Muscle of back (tissue), 11 donors: Measurements from ENCODE around the gene RACGAP1. TPM values are rescaled to one million over a fixed set of nuclear protein-coding genes. Genes with fewer than 3 reads are reported as not detected.
"Not testable (repeated sequence)": the region's sequence is repeated elsewhere in the genome, so short reads cannot be mapped to it uniquely, and the experiment has no call there.

Source experiments
- DNase-seq, 3 donors: peaks; one replicate each; pipeline versions ENCODE4 v3.0.0 to v3.0.0-alpha.2; 2013
- polyA plus RNA-seq, 10 donors: library from polyadenylated mRNA; unstranded; fragments of 120-200 nt; gene quantifications; one replicate each; pipeline ENCODE4 v1.2.1, GENCODE V29; 2013; ENCODE audit not compliant: insufficient read length in 10 of 10

RACGAP1 gene
- polyA plus RNA-seq, 10 donors, result 19.3 to 41.4 (median 28.6) TPM

DNA sequence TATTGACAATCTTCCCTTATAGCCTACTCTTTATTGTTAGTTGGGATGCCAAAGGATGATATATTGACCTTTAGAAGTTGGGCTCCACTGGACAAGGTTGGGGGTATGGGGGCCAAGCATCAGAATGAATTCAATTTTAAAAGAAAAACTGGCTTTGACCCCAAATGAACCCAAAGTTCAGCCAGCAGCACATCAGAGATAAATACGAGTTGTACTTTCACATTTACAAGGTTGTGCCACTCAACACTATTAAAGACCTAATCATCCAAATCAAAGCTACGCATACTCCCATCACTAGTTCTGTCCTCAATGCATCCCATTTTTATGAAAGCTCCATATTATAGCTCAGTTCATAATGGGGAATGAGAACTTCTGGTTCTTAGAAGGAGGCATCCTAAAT lies 35.9 kb downstream of the RACGAP1 start:
- not testable (repeated sequence) for DNase-seq

- DNase-seq, result no peak
These were observed 37.5 kb downstream of the RACGAP1 start for GRCh38 chr12:49987625-49988303.

GRCh38 chr12:49986476-49986875 lies 38.8 kb downstream of the RACGAP1 start:
- DNase-seq, result not testable (repeated sequence)

DNA sequence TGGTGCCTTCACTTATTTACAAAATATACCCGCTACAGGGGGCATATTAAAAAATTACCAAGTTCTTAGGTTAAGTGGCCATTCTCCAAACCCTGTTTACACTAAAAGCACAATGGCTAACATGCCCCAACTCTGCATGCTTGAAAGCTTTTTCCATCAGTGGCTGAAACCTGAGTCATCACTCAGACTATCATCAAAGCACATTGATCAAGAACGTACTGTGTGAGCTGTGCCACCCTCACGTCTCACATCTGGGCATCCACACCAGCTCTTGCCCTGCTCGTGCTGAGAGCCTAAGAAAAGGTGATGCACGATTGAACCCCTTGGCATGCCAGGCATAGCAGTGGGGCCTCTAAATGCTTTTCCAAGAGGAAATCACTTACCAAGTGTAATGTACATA lies 39.3 kb downstream of the RACGAP1 start:
- DNase-seq, result no peak

DNA sequence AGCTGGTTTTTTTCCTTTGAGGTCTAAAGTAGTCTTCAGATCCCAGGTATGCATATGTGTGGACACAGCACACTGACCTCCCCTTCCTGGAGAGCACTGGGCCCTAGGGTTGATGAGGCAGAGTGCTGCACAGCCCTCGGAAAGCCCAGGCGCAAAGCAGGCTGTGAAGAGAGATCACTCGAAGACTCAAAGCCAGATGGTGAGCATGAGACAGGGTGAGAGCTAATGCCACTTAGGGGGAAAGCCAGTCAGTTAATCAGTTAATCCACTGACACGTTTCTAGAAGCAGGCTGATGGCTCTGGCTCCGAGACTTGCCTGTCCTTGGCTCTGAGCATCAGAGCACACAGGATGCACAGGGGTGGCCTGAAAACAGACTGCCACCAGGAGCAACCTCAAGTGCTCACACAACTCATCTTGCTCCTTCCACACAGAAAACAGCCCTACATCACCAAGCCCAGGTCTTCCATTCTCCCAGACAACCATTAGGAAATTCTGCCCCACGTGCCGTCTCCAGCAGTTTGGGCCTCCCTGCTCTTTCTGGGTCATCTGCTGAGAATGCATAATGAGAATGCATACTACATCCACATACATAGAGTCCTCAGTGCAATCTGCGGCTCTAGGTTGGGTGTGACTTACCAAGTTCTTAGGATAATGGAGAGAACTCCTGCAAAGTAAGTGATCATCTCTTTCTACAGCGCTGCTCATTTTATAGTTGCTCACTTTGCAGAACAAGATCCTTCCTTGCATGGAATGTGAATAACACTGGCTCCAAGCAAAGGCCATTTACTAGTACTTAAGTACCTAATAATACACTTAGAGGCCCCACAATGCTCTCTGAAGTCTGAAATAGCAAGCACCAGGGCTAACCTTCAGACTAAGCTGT lies 40.6 kb downstream of the RACGAP1 start:
- no peak for DNase-seq

GRCh38 chr12:49983892-49984291 lies 41.4 kb downstream of the RACGAP1 start:
- peak; percentile 72 to 89 (median 79) for DNase-seq

- no peak for DNase-seq
These were observed 42.8 kb downstream of the RACGAP1 start for GRCh38 chr12:49982246-49983087.

DNA sequence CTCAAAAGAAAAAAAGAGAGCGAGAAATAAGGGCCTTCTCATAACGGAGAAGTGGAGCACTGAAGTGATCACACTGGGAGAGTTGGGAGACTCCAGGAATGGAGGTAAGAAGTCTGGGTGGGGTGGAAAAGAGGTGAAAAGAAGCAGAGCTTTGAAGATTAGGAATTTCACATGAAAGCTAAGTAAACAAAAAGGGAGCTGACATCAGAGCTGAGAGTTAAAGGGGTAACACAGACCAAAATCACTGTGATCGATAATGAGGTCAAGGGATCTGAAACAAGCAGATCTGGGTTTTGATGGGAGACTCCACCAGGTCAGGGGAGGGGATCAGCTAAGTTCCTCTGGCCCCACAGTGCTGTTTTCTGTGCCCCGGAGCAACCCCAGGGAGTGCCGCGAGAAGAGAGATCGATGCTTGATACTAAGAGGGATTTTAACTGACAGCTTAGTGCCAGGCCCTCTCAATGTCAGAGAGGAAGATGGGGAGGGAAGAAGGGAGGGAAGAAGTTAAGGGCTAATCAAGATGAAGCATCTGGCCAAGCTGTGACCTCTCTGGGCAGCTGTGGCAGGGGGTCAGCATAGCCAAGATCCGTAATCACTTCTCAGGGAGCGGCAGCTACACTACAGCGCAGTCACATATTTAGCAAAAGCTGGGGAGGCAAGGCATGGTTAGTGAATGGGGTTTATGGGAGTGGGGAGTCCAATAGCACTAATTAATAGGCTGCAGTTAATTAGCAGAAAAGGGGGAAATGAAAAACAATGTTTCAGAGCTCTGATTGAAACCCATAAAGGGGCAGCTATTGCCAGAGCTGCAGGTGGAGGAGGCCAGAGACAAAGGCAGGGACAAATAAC lies 44.6 kb downstream of the RACGAP1 start:
- DNase-seq, result no peak

DNA sequence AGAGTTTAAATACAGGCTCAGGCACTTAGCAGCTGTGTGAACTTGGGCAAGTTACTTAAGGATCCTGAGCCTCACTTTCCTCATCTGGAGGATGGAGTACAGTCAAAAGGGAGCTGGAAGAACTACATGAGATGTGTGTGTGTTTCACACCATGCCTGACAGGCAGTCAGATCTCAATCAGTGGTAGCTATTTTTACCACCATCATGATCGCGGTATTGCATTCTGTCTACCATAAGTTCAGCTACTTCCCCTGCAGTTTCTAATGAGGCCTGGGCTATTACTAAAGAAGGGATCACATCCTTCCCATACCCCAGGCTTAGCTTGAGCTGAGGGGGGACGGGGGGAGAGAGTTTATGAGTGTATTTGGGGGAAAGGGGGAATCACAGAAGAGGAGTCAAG lies 45.5 kb downstream of the RACGAP1 start:
- DNase-seq, result no peak

DNA sequence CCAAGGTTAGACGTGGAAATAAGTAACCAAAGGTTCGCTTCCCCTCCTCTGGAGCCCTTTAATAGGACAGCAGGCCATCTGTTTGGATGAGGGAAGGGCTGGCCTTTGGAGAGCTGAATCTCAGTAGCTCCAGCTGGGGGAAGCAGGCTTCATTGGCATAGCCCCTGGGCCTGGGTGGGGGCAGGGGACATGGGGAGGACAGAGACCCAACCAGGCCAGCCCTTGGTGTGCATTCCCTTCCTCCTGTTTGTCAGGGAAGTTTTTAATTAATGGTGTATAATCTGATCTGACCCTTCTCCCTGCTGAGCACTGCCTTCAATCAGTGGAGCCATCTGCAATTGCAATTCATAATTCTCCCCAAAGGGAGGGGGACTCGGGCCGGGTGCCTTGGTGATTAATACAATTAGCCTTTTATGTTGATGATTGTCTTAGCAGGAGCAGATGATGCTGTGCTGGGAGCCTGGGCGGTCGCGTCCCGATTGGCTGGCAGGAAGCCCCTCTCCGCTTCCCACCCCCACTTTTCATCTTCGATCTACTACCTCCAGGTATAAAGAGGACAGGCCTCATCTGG lies 46.2 kb downstream of the RACGAP1 start:
- no peak for DNase-seq

- no peak for DNase-seq
These were observed 47.2 kb downstream of the RACGAP1 start for GRCh38 chr12:49978125-49978524.

DNA sequence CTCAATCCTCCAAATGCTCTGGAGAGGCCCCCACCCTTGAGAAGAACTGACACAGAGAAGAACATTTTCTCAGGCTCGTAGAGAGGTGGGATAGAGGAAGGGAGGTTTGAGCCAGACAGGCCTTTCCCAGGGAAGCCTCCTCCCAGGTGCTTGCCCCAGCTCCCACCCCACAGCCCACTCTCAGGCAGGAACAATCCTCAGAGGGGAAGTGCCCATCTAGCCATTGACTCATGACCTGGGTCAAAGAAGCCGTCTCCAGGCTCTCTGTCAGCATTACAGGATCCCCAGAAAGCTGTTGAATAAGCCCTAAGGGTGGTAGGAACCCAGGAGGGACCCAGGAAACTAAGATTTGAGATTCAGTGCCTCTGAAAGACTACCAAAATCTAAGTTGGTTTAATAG lies 48.7 kb downstream of the RACGAP1 start:
- no peak for DNase-seq

- no peak for DNase-seq
These were observed 50.0 kb downstream of the RACGAP1 start for GRCh38 chr12:49975318-49975761.

GRCh38 chr12:49974677-49975317 lies 50.5 kb downstream of the RACGAP1 start:
- peak; percentile 12 to 76 (median 58) for DNase-seq

GRCh38 chr12:49974231-49974675 lies 51.0 kb downstream of the RACGAP1 start:
- peak; percentile 40 to 83 (median 66) for DNase-seq

DNA sequence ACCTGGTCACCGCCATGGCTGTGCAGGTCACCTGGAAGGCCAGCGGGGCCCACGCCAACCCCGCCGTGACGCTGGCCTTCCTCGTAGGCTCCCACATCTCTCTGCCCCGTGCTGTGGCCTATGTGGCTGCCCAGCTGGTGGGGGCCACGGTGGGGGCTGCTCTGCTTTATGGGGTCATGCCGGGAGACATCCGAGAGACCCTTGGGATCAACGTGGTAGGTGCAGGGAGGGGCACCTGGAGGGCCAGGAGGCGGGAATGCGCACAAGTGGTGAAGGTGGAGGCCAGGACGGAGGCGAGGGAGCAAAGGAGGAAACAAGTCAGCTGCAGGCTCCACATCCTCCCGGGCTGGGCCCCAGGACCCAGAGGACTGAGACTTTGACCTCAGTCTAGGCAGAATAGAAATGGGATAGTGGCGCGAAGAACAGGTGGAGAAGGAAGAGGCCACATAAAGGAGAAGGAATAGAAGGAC lies 51.9 kb downstream of the RACGAP1 start:
- DNase-seq, result no peak

GRCh38 chr12:49972641-49973360 lies 52.5 kb downstream of the RACGAP1 start, which contains the start of gene AQP6:
Gene AQP6, plus strand, starts transcription at chr12:49972947. Its CDS starts 227 bp downstream, at chr12:49973174.
- DNase-seq, result no peak

DNA sequence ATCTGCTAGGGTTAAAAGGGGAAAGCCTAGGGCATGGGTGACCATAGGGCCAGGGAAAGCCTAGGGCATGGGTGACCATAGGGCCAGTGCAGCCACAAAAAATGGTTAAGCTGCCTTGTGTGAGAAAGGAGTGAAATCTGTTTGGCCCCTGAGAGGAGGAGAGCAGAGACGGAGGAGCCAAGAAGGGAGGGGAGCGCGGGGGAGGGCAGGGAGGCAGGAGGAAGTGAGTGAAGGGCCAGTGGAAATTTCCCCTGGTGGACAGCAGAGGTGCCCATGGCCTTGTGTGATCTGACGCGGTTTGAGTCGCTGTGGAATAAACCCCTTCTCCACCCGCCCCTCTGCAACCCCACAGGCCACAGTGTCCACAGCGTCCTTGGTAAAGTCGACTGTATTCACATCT lies 53.2 kb downstream of the RACGAP1 start:
- DNase-seq, result no peak

GRCh38 chr12:49971141-49971540 lies 54.2 kb downstream of the RACGAP1 start:
- no peak for DNase-seq
